HG03342 (cell line): ENCODE results near the gene KCNH5.

Source experiments
- ATAC-seq: cut with Tn5 transposase; IDR thresholded peaks from one replicate; pipeline ENCODE4 v1.9.1; 2021; ENCODE audit warnings: mild to moderate bottlenecking, moderate library complexity; ENCODE audit not compliant: unreplicated experiment

Gene KCNH5

DNA sequence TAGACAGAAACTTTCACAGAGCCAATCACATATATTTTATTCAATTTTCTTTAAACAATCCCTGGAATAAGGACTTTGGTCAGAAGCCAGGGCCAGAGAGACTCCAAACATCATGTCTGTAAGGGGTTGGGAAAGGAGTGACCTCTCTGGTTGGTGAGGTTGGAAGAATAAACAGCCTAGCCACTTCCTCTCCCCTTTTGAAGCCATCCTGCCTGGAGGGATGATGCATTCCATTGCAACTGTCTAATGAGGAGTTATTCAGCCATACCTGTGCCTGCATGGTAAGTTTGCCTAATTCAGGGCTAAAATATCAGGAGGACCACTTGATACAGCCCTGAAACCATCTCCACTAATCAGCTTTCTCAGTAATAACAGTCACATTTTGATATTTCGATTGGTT lies 299.8 kb downstream of the KCNH5 start:
- no peak for ATAC-seq

DNA sequence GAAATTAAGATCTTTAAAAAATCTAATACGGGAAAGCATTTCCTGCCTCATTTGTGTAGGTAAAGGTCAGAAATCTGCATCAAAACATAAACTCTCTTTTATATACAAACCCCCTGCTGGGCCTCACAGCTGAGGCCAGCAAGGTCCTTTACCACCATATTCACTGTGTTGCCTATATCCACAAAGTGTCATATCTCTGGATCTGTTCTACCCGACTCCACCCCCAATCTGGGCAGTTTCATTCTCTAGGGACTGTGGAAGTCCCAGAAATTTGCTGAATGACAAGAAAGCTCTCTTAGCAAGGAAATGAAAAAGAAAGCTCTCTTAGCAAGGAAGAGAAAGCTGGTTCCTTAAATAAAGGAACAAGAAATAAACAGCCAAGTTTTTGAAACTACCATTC lies 301.7 kb downstream of the KCNH5 start:
- ATAC-seq, result no peak

GRCh38 chr14:62743118-62743517 lies 302.1 kb downstream of the KCNH5 start:
- no peak for ATAC-seq

GRCh38 chr14:62739647-62740046 lies 305.6 kb downstream of the KCNH5 start:
- no peak for ATAC-seq

- ATAC-seq, result no peak
Observed at GRCh38 chr14:62736048-62737043, 308.9 kb downstream of the KCNH5 start.

GRCh38 chr14:62734831-62735230 lies 310.4 kb downstream of the KCNH5 start:
- ATAC-seq, result no peak

DNA sequence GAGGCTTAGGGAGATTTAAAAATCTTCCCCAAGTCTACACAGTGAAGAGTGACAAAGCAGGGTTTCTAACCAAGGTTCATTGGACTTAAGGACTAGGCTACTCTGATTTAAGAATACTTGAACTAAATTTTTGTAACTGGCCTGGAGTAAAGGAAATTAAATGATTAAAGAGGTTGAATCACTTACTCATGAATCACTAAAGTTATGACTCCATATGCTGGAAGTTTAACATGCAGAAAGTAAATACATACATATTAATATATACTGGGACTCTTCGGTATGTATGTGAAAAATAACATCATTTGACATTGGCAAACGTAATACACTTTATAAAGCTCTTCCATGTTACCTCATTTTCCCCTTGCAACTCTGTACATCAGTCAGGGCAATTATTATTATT lies 322.9 kb downstream of the KCNH5 start:
- no peak for ATAC-seq

DNA sequence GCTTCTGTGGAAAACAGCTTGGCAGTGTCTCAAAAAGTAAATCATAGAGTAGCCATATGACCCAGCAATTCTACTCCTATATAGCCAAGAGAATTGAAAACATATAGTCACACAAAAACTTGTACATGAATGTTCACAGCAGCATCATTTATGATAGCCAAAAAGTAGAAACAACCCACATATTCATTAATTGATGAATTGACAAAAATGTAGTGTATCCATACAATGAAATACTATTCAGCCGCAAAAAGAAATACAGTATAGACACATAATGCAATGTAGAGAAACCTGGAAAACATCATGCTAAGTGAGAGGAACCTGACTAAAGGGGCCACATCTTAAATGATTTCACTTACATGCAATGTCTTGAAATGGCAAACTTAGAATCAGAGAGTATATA lies 326.6 kb downstream of the KCNH5 start:
- no peak for ATAC-seq

DNA sequence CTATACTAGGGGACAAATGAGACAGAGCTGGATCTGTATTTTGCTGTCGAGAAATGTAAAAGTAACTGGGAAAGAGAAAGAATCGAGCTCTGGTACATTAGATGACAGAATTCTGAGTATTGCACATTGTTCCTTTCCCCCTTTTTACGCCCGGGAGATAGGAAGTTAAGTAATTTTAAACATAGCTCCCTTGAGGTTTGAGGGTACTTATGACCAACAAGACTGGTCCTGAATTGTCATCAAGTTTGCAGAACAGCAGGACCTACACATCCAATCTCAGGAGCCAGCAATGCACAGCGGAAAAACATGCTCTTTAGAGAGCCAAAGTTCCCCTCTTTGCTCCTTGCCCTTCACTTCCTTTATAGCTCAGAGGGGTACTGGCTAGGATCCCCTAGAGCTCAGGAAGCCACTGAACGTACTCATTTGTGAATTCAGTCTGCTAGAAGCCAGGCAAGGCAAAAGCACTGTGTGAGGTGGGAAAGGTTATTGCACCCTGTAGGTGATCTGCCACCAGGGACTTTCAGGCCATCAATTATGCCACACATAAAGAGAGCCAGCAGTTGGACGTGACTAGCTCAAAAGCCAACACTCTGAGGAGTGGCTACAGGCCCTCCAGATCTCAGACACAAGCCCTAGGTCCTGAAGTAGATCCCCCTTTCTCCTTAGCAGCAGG lies 333.8 kb downstream of the KCNH5 start:
- no peak for ATAC-seq

- no peak for ATAC-seq
Observed at GRCh38 chr14:62710811-62711210, 334.4 kb downstream of the KCNH5 start.

GRCh38 chr14:62709773-62710172 lies 335.5 kb downstream of the KCNH5 start:
- ATAC-seq, result no peak

GRCh38 chr14:62706217-62706616 lies 339.0 kb downstream of the KCNH5 start:
- ATAC-seq, result no peak

DNA sequence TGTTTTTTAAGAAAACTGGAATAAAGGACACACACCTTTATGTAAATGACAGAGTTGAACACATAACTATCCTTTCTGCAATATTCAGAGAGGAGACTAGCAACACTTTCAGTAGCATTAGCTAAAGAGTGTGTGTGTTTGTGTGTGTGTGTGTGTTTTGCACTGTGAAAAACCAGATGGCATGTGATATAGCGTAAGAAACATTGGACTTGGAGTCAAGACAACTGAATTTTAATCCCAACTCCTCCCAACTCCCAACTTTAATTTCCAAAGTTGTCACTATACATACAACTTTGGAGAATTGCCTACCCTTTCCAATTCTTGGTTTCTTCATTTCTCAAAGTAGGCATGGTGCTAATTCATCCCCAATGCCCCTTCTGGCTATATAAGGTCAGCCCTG lies 347.8 kb downstream of the KCNH5 start:
- no peak for ATAC-seq

GRCh38 chr14:62696929-62697328 lies 348.3 kb downstream of the KCNH5 start:
- ATAC-seq, result no peak

- ATAC-seq, result no peak
Observed at GRCh38 chr14:62696331-62696924, 348.8 kb downstream of the KCNH5 start.

- ATAC-seq, result no peak
Observed at GRCh38 chr14:62694075-62694474, 351.2 kb downstream of the KCNH5 start.

DNA sequence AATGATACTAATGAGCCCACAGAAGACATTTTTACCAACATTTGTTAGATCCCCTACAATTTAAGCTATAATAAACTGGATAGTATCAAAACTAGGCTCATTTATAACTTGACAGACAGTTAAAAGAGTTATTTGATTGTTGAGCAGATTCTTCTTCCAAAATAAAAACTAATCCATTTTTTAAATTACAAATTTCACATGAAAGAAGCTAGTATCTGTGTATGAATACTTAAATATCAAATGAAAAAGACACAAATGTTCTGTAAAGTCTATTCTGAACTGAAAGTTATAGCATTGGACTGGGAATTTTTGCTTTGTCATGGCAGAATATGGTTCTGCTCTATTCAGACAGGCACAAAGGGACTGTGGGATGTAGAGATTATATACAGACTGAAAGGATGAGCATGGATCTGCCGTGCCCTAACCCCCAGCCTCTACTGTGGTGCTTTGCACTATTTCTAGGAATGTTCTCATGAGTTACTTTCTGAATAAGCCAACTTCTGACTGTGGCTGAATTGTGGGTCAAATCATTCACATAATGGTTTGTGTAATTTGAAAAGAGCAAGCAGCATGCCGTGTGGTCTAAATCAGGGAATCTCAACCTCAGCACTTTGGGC lies 352.7 kb downstream of the KCNH5 start:
- ATAC-seq, result no peak

DNA sequence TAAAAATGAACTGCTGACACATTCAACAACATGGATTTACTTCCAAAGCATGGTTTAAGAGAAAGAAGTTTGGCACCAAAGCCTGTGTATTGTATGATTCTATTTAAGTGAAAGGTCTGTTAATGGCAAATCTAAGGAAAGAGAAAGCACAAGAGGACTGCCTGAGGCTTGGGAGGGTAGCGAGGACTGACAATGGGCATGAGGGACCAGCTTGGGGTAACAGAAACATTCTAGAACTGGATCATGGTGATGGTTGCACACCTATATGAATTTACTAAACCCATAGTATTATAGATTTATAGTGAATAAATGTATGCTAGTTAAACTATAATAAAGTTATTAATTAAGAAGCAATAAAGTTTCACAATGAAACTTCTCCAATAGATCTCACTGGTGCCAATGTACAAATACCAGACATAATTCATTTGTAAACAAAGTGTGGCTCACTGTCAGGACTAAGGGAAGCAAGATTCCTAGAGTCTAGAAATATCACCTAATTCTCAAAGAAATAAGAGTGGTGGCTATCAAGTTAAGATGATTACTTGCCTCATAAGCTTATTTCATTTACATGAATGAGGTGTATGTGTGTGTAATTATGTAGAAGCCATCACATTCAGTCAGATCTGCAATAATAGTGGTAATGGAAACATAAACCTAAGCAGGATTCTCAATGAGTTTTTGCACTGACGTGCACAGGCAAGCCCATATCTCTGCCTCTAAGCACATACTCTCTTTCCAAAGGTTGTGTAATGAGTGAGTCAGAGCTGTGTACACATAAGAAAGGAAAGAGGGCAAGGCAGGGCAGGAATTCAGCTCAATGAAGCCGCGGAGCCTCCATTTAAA lies 353.4 kb downstream of the KCNH5 start:
- ATAC-seq, result no peak

DNA sequence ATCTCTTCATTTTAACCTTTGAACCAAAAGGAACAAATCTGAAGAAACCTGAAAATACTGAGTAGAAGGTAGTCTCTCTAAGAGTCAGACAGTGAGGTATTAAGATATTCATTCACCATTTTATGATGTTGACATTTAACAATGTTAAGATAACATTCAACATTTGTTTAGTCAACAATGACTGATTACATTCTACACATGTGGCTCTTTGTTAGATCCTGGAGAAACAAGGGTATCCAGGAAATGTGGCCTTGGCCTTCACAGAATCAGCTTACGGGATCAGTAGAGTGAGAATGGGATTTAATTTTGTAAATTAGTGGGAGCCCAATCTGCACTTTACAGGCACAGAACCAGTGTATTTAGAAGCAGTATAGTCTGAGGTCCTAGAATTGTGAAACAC lies 355.5 kb downstream of the KCNH5 start:
- no peak for ATAC-seq

GRCh38 chr14:62687818-62688217 lies 357.4 kb downstream of the KCNH5 start:
- ATAC-seq, result no peak
